Ovary (tissue), 9 donors: ENCODE results near the gene SLC19A1. TPM values are rescaled to one million over a fixed set of nuclear protein-coding genes. Genes with fewer than 3 reads are reported as not detected.

Source experiments
- DNase-seq, 5 donors: peaks; one replicate each; pipeline ENCODE4 v3.0.0-alpha.2; 2019 to 2020
- H3K27ac ChIP-seq, 2 donors: fragments of 200-600 bp; one replicate each; pipeline versions ENCODE4 v1.5.1 to v1.8.0; 2019 to 2022
- H3K27me3 ChIP-seq: fragments of 200-600 bp; one replicate; pipeline ENCODE4 v1.8.0; 2022
- H3K36me3 ChIP-seq: fragments of 200-600 bp; sonication (generic); one replicate; pipeline ENCODE4 v1.5.1; 2019
- H3K4me1 ChIP-seq: one replicate; pipeline ENCODE4 v1.8.1; 2013; ENCODE audit warnings: mild to moderate bottlenecking, moderate library complexity; ENCODE audit not compliant: insufficient read depth
- H3K4me3 ChIP-seq: fragments of 200-600 bp; sonication (generic); one replicate; pipeline ENCODE4 v1.5.1; 2017
- H3K9me3 ChIP-seq, 2 donors: fragments of 200-600 bp in 1 of 2; sonication (generic) in 1 of 2; one replicate each; pipeline versions ENCODE4 v1.5.1 to v1.8.1; 2013 to 2019; ENCODE audit warnings: mild to moderate bottlenecking in 1 of 2, moderate library complexity in 1 of 2
- EP300 ChIP-seq: sonication (generic); formaldehyde crosslinking; IDR thresholded peaks from one replicate; pipeline ENCODE4 v1.6.1; 2017; ENCODE audit warnings: antibody characterized with exemption
- POLR2A ChIP-seq: fragments of 450-650 bp; IDR thresholded peaks from one replicate; pipeline ENCODE4 v1.6.1; 2017; ENCODE audit warnings: antibody characterized with exemption, mild to moderate bottlenecking, moderate library complexity
- WGBS, 3 donors: extraction: QIAGEN DNeasy Blood & Tissue Kit in 1 of 3; methylation state at CpG; one replicate each; pipeline versions ENCODE4 v1.1.5 to v1.1.7; 2013 to 2017; 5-methylcytosine and 5-hydroxymethylcytosine counted together
- intact Hi-C, 4 donors: fragments of 100-400 bp; cut with DNase I; formaldehyde crosslinking; loops; one replicate each; pipeline versions ENCODE4 v1.11.0 to v1.15.1; 2022 to 2023
- polyA plus RNA-seq, 2 donors: library from polyadenylated mRNA; stranded (reverse); fragments of 200-250 nt in 1 of 2; fragments of 350-450 nt in 1 of 2; fragmentation: Illumina TruSeq in 1 of 2; extraction: RNeasy Lipid Tissue Mini Kit (QIAGEN cat#74804) in 1 of 2; gene quantifications; one replicate each; pipeline ENCODE4 v1.2.3, GENCODE V29; 2013 to 2014
- total RNA-seq, 7 donors: library from RNA; depleted of rRNA in 2 of 7; stranded (reverse); fragments of >200 nt in 2 of 7; fragmentation: NEBNext Ultra II Directional in 3 of 7; extraction: Animal tissue kit (Norgen Biotek cat#: 25700) in 3 of 7; gene quantifications; one replicate each; pipeline versions ENCODE4 v1.1.0 to v1.2.4, GENCODE V29; 2016 to 2023
- TF ChIP-seq, protein P1 (sequence below), 3 donors: fragments of 450-650 bp in 2 of 3; fragments of 200-600 bp in 1 of 3; IDR thresholded peaks; one replicate each; pipeline versions ENCODE4 v1.5.1 to v1.8.0; 2016 to 2022; ENCODE audit warnings: antibody characterized with exemption in 3 of 3, mild to moderate bottlenecking in 1 of 3
- donor health status: DM: no; HTN: no; CAD: no; lungs with moderate emphysema.
- donor health status: DM: no; HTN: no; CAD: no.
- donor health status: Bipolar disorder and iron deficiency.
- donor health status: DM: yes; HTN: yes; CAD: no.
- donor health status: DM: no; HTN: no; CAD: no.
- donor health status: DM: yes; HTN: yes; CAD: no.

Gene SLC19A1
- total and polyA plus RNA-seq, 9 donors = 0.88 to 18.2 (median 8.1) TPM

DNA sequence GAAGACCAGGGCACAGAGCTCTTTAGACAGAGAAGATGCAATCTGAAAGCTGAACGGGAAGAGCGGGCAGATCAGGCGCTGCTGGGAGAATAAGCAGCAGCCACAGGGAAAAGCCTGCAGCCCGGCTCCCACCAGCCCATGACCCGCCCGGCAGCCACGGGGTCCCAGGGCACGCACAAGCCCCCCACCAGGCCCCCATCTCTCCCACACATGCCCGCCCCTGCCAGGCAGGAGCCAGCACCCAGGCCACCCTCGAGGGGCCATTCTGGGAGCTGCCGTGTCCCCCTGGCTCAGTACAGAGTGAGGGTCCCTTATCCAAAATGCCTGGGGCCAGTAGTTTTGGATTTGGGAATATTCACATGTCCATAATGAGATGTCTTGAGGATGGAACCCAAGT, 16.3 kb downstream of the SLC19A1 start:
- TF ChIP-seq EP300 = no peak
- no peak for TF ChIP-seq POLR2A
- TF ChIP-seq, protein P1, sequence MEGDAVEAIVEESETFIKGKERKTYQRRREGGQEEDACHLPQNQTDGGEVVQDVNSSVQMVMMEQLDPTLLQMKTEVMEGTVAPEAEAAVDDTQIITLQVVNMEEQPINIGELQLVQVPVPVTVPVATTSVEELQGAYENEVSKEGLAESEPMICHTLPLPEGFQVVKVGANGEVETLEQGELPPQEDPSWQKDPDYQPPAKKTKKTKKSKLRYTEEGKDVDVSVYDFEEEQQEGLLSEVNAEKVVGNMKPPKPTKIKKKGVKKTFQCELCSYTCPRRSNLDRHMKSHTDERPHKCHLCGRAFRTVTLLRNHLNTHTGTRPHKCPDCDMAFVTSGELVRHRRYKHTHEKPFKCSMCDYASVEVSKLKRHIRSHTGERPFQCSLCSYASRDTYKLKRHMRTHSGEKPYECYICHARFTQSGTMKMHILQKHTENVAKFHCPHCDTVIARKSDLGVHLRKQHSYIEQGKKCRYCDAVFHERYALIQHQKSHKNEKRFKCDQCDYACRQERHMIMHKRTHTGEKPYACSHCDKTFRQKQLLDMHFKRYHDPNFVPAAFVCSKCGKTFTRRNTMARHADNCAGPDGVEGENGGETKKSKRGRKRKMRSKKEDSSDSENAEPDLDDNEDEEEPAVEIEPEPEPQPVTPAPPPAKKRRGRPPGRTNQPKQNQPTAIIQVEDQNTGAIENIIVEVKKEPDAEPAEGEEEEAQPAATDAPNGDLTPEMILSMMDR (IDR thresholded peaks at IDR 0.05) = no peak
- Histone ChIP-seq H3K9me3 (no peaks in the 10 kb centered on the region), H3K27me3 (no peaks in the 10 kb centered on the region), H3K27ac (no peak overlapping the region), H3K36me3 (no peaks in the 10 kb centered on the region), H3K4me1 (peaks cover 4% of the 10 kb centered on the region), H3K4me3 (no peak overlapping the region)
- 90 to 94% (median 93%) methylated on average over 10 to 11 of the region's 11 CpGs for WGBS, 3 donors
- DNase-seq = peak in 4 of 5 donors; percentile 9 to 30 (median 16)
- intact Hi-C loops = no loop called here

DNA sequence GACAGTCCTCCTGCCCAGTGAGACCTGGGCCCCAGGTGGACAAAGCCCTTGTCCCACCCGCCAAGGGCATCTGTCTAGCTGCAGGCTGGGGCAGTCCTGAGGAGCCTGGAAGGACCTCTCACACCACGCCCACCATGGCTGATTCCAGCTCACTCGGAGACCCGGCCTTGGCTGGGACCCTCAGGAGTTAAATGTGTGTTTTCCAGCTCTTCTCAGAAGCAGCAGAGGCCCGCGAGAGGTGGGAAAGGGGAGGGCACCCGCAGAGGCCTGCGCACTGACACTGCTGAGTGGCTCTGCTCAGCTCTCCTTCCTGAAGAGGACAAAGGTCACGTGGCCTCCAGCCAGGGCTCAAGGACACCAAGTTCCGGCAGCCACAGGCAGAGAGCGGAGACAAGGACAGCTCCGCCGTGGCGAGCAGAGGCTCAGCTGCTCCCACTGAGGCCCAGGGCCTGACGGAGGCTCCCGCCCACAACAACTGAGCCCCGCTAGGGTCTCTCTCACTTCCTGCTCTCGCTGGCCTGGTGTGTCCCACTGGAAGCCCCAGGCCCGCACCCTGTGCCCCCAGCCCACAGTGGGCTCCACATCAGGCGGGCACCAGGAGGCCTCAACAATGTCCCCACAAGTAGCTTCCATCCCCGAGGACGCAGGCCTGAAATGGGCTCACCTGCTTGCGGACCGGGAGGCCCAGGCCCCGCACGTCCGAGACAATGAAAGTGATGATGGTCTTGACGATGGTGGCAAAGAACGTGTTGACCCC, 16.9 kb downstream of the SLC19A1 start:
- intact Hi-C loops = no loop called here
- H3K36me3 ChIP-seq = no peaks in the 10 kb centered on the region
- no peaks in the 10 kb centered on the region for H3K27me3 ChIP-seq
- peak; percentile 57 to 79 (median 61) for DNase-seq
- H3K27ac ChIP-seq = no peak overlapping the region
- peaks cover 0 to 5% of the 10 kb centered on the region in 2 donors for H3K9me3 ChIP-seq
- H3K4me1 ChIP-seq = peaks cover 4% of the 10 kb centered on the region
- WGBS, 3 donors = 54 to 72% (median 68%) methylated on average over 27 to 29 of the region's 29 CpGs
- H3K4me3 ChIP-seq = no peak overlapping the region
- TF ChIP-seq, protein P1 (IDR thresholded peaks at IDR 0.05) = no peak
- no peak for TF ChIP-seq POLR2A
- no peak for TF ChIP-seq EP300

DNA sequence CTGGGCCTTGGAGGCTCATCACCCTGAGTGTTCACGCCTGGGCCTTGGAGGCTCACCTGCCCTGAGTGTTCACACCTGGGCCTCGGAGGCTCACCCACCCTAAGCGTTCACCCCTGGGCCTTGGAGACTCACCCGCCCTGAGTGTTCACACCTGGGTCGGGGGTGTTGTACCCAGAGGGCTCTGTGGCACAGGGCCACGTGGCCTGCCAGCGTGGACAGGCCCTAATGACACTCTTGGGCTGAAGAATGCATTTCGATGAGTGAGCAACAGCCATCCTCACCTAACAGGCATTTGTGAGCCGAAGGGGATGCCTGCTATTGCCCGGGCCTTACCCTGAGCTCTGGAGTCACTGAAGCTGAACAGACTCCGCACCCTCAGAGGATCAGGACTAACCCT, 17.5 kb downstream of the SLC19A1 start:
- peak in 3 of 5 donors; percentile 11 to 21 (median 18) for DNase-seq
- Histone ChIP-seq H3K27me3 (no peaks in the 10 kb centered on the region), H3K27ac (no peak overlapping the region), H3K9me3 (peaks cover 0 to 5% of the 10 kb centered on the region in 2 donors), H3K4me3 (no peak overlapping the region), H3K36me3 (no peaks in the 10 kb centered on the region), H3K4me1 (peaks cover 4% of the 10 kb centered on the region)
- TF ChIP-seq EP300 (no peak), POLR2A (no peak)
- TF ChIP-seq, protein P1 (IDR thresholded peaks at IDR 0.05) = no peak
- WGBS, 3 donors = 79 to 93% (median 81%) methylated on average over 3 to 11 of the region's 11 CpGs
- intact Hi-C loops = no loop called here

DNA sequence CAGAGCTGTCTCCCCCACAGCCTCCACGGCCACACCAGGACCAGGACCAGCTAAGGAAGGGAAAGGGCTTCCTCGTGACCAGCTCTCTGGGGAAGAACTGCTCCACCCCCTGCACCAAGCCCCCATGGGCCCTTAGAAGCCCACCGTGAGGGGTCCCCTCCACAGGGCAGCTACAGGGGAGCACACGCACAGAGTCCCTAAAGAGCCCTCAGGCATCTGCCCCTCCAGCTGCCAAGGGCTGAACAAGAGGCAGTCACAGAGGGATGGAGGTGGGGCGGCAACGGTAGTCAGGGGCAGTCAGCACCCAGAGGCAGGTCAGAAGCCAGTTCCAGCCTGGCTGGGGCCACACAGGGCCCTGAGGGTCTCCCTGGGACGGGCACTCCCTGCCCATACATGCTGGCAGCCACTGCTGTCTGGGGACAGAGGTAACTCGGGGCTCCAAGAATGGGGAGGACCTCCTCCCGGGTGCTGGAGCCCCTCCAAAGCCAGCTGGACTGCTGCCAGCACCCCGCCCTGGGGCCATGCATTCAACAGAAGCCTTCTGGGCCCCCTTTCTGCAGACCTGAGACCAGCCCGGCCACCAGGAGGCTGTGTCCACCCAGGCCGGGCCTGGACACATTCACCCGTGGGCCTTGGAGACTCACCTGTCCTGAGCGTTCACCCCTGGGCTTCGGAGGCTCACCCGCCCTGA, 18.7 kb downstream of the SLC19A1 start:
- Histone ChIP-seq H3K4me3 (no peak overlapping the region), H3K9me3 (peaks cover 0 to 5% of the 10 kb centered on the region in 2 donors), H3K36me3 (no peaks in the 10 kb centered on the region), H3K27me3 (no peaks in the 10 kb centered on the region), H3K4me1 (peaks cover 4% of the 10 kb centered on the region), H3K27ac (no peak overlapping the region)
- intact Hi-C loops = no loop called here
- WGBS, 3 donors = 85 to 91% (median 89%) methylated on average over 16 of the region's 16 CpGs
- peak; percentile 7 to 40 (median 22) for DNase-seq
- TF ChIP-seq POLR2A (no peak), EP300 (no peak)
- TF ChIP-seq, protein P1 (IDR thresholded peaks at IDR 0.05) = no peak
